Measurements from ENCODE around the gene CCDC92.

The CCDC92 gene

GRCh38 chr12:123992118-123992825 lies 19.6 kb upstream of the CCDC92 start:
- Histone ChIP-seq H3K9me3 (ENCODE audit: control insufficient read depth, insufficient read depth, low read length) (no peaks in the 10 kb centered on the region), H3K4me2 (ENCODE audit: low read length) (no peak overlapping the region), H3F3A (ENCODE audit: control insufficient read depth, insufficient read depth) (no peaks in the 10 kb centered on the region), H3K27me3 (ENCODE audit: control insufficient read depth, low read length) (no peaks in the 10 kb centered on the region), H3K4me1 (ENCODE audit: control insufficient read depth, low read length) (peaks cover 5% of the 10 kb centered on the region), H3K36me3 (ENCODE audit: control insufficient read depth, low read length) (peaks cover 85% of the 10 kb centered on the region), H4K20me1 (ENCODE audit: control insufficient read depth, insufficient read depth, low read depth, low read length) (peaks cover 3% of the 10 kb centered on the region; the same call in 1 of the 2 replicates), H3K27ac (ENCODE audit: low read depth, low read length) (no peak overlapping the region), H3K4me3 (ENCODE audit: low read length) (no peak overlapping the region), H3K79me2 (ENCODE audit: control insufficient read depth, low read length) (peaks cover 27% of the 10 kb centered on the region), H3K9me2 (replicated peaks; ENCODE audit: control insufficient read depth, low read length) (no peaks in the 10 kb centered on the region)
- no peak for TF ChIP-seq CTCF (IDR thresholded peaks at IDR 0.05; ENCODE audit: low read depth, low read length, poor library complexity, severe bottlenecking)
- TF ChIP-seq EZH2phosphoT487 (IDR thresholded peaks at IDR 0.05; ENCODE audit: borderline replicate concordance, low read length) = no peak

DNA sequence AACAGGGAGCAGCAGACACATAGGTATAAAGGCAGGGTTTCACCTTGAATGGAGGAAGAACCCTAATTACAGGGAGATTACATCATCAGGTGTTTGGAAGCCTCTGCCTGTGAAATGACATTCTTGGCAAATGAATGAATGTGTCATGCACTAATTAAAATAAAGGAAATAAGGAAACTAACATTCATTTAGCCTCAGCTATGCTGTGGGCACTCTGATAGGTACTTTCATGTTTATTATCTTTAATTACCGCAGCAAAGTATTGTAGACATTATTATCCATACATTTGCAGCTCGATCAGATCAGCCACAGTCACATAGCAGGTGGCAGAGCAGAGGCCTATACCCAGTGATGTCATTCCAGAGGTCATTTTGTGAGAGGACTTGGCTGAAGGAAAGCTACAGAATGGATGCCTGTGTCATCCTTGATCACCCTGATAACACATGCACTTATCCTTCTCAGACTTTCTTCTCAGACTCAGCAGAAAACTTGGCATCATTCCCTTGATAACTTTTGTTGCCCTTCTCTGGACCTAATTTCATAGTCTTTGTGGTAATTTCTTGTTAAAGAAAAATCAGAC lies 18.8 kb upstream of the CCDC92 start:
- Histone ChIP-seq H3K4me1 (ENCODE audit: control insufficient read depth, low read length) (peaks cover 12% of the 10 kb centered on the region), H4K20me1 (ENCODE audit: control insufficient read depth, insufficient read depth, low read depth, low read length) (peaks cover 3% of the 10 kb centered on the region; the same call in 1 of the 2 replicates), H3K4me3 (ENCODE audit: low read length) (no peak overlapping the region), H3K27ac (ENCODE audit: low read depth, low read length) (no peak overlapping the region), H3K27me3 (ENCODE audit: control insufficient read depth, low read length) (no peaks in the 10 kb centered on the region), H3K36me3 (ENCODE audit: control insufficient read depth, low read length) (peaks cover 91% of the 10 kb centered on the region), H3F3A (ENCODE audit: control insufficient read depth, insufficient read depth) (no peaks in the 10 kb centered on the region), H3K4me2 (ENCODE audit: low read length) (no peak overlapping the region), H3K79me2 (ENCODE audit: control insufficient read depth, low read length) (peaks cover 28% of the 10 kb centered on the region), H3K9me2 (replicated peaks; ENCODE audit: control insufficient read depth, low read length) (no peaks in the 10 kb centered on the region), H3K9me3 (ENCODE audit: control insufficient read depth, insufficient read depth, low read length) (no peaks in the 10 kb centered on the region)
- TF ChIP-seq EZH2phosphoT487 (IDR thresholded peaks at IDR 0.05; ENCODE audit: borderline replicate concordance, low read length) = no peak
- TF ChIP-seq CTCF (IDR thresholded peaks at IDR 0.05; ENCODE audit: low read depth, low read length, poor library complexity, severe bottlenecking) = no peak

DNA sequence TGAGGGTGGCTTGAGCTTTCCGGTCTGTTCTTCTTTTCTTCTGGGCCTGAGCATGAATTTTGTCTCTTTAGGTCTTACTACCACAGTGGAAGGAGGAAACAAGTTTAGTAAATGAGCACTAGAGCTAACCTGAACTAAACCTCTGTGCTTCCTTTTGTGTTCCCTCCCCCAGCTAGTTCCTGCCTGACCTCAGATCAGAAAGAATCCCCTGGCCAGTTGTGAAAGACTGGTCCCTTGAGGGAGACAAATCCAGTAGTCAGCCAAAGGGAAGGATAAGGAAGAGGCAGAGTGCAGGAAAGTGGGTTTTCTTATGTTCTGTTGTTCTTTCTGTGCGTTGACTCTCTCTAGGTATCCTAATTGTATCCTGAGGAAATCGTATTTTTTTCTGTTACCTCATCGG lies 17.9 kb upstream of the CCDC92 start:
- H3K9me3 ChIP-seq (ENCODE audit: control insufficient read depth, insufficient read depth, low read length) = no peaks in the 10 kb centered on the region
- H3K4me2 ChIP-seq (ENCODE audit: low read length) = no peak overlapping the region
- peaks cover 91% of the 10 kb centered on the region for H3K36me3 ChIP-seq (ENCODE audit: control insufficient read depth, low read length)
- H3K79me2 ChIP-seq (ENCODE audit: control insufficient read depth, low read length) = peaks cover 29% of the 10 kb centered on the region
- H3F3A ChIP-seq (ENCODE audit: control insufficient read depth, insufficient read depth) = no peaks in the 10 kb centered on the region
- H4K20me1 ChIP-seq (ENCODE audit: control insufficient read depth, insufficient read depth, low read depth, low read length) = no peaks in the 10 kb centered on the region
- H3K4me1 ChIP-seq (ENCODE audit: control insufficient read depth, low read length) = peaks cover 15% of the 10 kb centered on the region
- no peaks in the 10 kb centered on the region for H3K27me3 ChIP-seq (ENCODE audit: control insufficient read depth, low read length)
- no peak overlapping the region for H3K4me3 ChIP-seq (ENCODE audit: low read length)
- TF ChIP-seq EZH2phosphoT487 (IDR thresholded peaks at IDR 0.05; ENCODE audit: borderline replicate concordance, low read length) (no peak), CTCF (IDR thresholded peaks at IDR 0.05; ENCODE audit: low read depth, low read length, poor library complexity, severe bottlenecking) (no peak)
- no peaks in the 10 kb centered on the region for H3K9me2 ChIP-seq (replicated peaks; ENCODE audit: control insufficient read depth, low read length)
- H3K27ac ChIP-seq (ENCODE audit: low read depth, low read length) = no peak overlapping the region
